ENCODE results near the gene NOS2.

- TF ChIP-seq CTCF (IDR thresholded peaks at IDR 0.05): no peak
- no peak for TF ChIP-seq POLR2A (IDR thresholded peaks at IDR 0.05)
Observed at GRCh38 chr17:27840688-27841087, 40.4 kb upstream of the NOS2 start.

All from lower leg skin (tissue), 3 donors.